ENCODE results near the gene ABHD12.
"Not testable (repeated sequence)": the region's sequence is repeated elsewhere in the genome, so short reads cannot be mapped to it uniquely, and the experiment has no call there.

Gene ABHD12

DNA sequence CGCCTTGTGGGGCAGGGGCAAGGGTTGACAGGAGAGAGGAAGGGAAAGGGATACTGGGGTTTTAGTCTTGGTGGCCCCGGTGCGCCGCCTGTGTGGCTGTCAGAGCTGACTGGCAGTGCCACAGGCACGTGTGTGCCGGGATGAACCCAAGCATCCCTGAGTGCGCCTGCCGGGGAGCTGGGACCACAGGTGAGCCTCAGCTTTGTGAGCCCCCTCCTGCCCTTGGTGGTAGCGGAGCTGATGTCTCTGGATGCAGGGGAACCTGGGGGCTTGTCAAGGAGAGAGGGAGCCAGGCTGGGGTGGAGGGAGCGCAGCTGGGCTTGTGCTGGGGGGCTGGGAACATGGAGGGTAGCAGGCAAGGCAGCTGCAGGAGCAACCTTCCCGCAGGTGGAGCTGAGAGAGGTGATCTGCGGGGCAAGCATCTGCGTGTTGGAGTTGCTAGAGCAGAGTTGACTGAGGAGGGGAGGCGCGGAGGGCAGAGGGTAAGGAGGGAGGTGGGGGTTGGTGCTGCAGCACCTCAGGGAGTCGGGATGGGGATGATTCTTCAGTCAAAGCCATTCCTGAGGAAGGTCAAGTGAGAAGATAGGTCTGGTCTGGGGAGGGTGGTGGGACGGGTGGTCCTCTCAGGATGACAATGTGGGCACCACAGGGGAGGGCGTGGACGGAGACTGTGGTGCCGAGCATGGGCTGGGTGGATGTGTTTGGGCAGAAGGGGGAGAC lies 114.7 kb downstream of the ABHD12 start:
- no peak for DNase-seq

DNA sequence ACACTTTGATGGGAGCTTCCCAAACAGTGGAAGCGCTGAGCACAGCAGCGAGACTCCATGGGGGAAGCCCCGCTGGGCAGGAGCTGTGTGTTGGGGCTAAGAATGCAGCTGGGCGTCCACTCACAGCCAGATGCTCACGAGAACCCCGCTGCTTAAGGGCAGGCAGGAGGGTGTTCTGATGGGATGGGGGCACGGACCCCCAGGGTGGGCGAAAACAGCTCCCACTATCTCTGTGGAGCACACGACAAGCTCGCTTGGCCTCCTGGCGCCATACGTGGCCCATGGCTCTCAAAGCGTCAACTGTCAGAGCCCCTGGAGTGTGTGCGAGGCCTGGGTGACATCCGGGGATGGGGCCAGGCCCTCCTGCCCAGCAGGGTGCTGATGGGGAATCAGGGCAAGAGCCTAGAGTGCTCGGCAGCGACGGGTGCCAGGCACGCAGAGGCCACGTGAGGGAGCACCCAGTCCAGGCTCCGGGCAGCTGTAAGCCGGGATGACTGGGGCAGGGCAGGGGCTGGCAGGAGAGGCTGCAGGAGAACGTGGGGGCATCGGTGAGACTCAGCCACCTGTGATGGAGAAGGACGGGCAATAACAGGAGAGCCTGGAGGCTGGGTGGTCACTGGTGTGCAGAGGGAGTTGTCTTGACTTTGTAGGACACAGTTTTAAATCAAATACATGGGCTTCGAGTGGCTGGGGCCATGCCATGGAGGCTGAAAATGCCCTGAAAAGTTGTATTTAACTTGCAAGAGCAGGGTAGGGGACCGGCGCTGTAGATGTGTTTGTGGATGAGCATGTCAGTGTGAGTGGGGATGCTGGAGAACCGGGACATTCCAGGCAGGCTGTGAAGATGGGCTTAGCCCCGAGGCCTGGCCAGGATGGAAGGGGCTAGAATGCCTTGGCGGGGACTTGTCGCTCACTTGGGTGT lies 115.5 kb downstream of the ABHD12 start:
- DNase-seq = no peak

DNA sequence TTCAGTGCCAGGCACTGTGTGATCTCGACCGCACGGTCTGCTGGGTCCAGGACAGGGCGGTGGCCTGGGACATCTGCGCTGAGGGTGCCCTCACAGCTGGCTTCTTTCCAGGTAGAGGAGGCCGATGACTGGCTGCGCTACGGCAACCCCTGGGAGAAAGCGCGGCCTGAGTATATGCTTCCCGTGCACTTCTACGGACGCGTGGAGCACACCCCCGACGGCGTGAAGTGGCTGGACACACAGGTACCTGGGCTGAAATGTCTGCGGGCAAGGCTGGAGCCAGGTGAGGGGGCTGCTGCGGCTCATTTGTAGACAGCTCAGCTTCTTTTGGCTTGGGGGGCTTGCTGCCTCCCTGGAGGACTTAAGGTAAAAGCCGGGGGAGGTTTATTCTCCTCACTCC lies 116.2 kb downstream of the ABHD12 start:
- no peak for DNase-seq

DNA sequence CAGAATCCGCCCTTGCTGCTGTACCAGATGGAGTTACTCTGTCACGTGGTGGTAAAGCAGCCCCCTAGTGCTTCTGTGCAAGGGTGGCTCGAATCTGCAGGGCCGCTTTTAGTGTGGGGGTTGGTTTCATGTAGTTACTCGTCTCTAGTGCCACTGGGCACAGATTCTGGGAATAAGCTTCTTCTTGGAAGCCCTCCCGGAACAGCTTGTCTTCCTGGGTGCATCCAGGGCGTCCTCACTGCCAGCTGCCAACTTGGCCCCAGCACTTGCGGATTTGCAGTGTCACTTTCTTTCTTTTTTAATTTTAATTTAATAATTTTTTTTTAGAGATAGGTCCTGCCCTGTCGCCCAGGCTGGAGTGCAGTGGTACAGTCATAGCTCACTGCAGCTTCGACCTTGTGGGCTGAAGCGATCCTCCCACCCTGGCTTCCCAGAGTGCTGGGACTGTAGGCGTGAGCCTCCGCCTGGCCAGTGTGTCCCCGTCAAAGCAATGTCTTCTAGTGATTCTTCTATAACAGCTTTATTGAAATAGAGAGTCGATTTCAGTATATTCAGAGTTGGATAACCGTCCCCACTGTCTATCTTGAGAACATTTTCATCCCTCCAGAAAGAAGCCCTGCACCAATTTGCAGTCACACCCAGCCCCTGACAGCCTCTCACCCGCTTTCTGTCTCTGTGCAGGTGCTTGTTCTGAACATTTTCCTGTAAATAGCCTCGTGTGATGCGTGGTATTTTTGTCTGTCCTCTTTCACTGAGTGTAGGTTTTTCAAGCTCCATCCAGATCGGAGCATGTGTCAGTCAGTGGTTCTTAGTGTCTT lies 116.9 kb downstream of the ABHD12 start:
- DNase-seq = no peak

DNA sequence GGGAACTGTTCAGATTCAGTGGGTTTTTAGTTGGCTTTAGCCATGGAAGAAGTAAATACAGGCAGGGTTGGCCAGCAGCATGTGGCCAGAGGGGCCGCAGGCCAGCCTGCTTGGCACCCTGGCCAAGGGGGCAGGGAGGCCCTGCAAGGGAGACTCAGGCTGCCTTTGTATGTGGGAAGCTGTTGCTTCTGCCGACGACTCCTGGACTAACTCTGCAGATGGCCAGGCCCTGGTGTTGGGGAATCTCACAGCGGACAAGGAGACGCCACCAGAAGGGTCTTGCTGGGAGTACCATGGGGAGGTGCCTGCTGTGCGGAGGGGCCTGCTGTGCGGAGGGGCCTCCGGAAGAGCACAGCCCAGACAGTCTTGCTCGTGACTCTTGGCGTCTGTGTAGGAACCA lies 117.6 kb downstream of the ABHD12 start:
- no peak for DNase-seq

DNA sequence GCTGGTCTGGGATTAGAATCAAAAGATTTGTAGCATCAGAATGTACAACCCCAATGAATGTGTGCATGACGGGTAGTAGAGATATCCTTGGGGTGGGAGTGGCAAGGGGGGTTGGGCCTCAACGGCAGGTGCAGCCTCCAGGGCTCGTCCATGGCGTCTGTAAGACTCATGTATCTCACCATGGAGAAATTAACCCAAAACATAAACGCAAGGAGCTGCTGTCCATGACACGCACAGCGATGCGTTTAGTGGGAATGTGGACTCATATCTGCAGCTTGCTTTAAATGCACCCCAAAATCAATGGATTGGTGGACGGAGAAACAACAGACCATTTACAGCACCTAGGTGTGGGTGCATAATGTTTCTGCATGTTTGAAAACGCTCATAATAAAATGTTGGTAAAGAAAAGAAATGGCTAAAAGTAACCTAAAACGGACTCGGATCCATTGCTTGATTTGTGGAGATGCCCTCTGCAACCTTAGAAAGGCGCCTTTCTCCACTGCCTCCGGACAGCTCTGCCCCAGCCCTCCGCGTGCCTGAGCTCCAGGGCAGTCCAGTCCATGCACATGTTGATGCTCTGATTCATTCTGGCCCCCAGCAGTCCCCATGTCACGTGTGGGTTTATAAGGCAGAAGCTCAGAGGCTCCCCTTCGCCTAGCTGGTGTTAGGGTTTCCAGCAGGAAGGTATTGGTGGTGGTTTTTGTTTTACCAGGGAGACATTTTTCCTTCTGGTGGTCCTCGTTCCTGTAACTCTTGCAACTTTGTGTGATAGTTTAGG lies 118.2 kb downstream of the ABHD12 start:
- DNase-seq = no peak

DNA sequence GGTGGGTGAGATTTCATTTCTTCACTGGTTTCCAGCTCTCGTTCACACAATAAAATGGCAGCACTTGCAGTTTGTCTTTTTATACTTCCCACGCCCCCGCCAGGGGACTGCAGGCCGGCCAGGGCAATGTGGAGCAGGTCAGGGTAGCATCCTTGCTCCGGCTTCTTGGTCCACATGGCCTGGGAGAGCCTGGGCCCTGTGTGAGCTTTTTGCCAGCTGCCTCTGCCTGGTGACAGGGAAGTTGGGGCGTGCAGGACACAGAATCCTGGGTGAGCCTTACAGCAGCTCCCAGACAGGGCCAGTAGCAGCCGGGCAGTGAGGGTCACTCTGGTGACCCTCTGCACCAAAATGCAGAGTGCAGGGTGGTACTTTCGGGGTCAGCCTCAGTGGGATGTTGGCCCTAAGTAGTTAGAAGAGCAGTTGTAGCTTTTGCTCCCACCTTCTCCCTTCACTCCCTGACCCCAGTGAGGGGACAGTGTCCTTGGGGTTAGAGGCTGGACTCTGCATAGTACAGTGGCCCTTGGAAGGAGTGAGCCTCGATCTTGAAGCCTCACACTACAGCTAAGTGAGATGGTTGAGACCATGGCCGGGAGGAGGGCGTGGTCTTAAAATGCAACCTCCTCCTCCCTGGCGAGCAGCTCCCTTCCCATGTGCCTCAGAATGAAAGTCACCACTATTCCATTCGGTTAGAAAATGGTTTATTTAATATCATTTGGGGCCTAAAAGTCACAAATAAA lies 119.0 kb downstream of the ABHD12 start:
- no peak for DNase-seq

DNA sequence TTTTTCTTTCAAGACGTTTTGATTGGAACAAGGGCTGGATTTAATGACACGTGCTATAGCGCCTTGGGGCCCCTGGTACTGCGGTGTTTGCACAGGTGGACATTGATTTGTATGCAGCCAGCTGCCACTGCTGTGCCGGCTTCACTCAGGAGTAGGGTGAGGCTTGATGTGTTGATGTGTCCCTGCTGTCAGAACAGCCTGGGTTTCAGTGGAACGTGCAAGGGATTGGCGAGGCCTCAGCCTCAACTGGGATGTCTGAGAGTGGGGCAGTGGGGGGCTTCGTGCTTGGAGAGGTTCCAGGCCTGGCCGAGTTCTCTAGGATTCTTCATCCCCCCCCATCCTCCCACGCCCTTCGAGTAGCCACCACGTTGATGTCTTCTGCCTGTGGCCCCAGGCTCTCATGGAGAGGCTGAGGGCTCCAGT lies 119.8 kb downstream of the ABHD12 start:
- no peak for DNase-seq

DNA sequence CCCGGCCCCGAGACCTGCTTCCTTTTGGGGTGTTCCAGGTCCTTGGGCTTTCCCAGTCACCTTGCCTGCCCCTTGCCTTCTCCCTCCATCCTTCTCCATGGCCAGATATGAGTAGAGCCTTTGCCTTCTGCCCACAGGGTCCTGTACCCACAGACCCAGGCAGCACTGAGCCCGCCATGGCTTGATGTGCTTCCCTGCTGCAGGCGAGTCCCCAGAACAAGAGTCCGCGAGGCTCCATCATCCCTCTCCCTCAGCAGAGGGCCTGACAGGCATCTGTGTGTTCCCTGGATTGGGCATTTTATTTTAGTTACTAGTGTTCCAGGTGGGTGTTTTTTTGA lies 120.8 kb downstream of the ABHD12 start:
- DNase-seq = no peak

DNA sequence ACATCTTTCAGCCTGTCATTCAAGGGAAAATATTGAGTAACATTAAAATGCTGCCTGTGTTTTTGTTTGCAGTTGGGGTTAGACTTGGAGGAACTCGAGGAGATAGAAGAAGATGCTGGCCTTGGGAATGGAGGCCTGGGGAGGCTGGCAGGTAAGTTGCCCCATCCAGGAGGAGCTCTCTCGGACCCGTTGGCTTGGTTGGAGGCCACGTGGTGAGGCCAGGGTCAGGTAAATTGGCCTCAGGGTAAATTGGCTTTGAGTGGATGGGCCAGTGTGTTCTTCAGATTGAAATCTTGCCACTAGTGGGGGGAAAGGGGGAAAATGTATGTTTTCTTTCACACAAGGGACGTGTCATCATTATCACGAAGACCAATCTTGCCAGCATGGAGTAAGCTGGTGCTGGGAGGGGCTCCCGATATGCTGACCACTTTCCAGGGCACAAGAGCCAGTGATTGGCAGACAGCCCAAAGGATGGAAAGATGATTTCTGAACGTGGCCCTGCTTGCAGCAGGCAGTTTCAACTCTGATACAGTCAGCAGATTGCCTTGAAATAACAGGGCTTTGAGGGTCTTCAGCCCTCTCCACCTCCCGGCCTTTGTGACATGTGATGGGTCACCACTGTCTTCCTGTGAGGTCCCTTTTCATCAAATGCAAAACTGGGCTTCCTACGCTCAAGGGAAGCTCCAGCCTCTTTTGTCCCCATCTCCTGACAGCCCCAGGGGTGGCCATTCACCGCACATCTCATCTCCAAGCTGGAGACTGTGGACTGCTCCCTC lies 121.4 kb downstream of the ABHD12 start:
- no peak for DNase-seq

DNA sequence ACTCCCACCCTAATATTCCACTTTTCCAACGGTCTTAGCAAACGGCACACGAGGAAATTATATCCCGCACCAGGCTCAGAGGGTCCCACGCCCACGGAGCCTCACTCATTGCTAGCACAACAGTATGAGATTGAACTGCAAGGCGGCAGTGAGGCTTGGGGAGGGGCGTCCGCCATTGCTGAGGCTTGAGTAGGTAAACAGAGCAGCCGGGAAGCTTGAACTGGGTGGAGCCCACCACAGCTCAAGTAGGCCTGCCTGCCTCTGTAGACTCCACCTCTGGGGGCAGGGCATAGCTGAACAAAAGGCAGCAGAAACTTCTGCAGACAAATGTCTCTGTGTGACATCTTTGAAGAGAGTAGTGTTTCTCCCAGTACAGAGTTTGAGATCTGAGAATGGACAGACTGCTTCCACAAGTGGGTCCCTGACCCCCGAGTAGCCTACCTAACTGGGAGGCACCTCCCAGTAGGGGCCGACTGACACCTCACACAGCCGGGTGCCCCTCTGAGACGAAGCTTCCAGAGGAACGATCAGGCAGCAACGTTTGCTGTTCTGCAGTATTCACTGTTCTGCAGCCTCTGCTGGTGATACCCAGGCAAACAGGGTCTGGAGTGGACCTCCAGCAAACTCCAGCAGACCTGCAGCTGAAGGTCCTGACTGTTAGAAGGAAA lies 129.7 kb downstream of the ABHD12 start:
- not testable (repeated sequence) for DNase-seq

DNA sequence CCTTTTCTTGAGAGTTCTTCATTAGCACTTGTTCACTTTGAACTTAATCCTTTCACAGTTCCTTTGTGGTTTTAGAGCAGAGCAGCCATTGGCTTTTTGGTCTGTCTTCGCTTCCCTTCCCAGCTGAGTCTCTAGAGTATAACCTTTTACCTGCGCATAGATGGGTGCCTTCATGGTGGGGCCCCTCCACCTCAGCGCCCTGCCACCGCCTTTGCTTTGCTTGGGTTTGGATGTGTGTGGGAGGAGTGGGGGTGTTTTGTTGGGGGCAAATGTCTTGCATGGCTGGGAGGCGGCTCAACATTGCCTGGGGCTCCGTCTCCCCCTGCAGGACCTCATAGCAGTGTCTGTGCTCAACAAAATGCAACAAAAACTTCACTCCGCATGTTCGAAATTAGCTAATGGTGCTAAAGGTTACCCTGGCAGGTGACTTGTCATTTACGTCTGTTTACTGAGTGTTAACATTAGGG lies 130.8 kb downstream of the ABHD12 start:
- DNase-seq = no peak

DNA sequence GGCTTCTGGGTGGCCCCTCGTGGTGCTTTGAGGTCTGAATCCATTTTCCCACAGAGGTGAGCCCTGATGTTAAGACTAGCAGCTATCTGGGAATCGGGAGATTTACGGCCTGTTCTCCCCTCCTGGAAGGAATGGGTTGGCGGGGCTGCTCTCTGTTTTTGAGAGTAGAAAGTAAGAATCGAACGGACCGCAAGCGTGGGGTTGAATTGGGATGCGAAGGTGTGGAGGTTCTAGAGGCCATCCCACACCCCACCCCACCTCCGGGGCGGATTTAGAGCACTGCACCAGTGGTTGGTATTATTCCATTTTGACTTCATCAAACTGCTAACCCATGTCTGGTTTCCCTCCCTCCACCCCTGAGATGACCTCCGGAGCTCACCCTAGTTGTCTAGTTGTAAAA lies 131.3 kb downstream of the ABHD12 start:
- DNase-seq = no peak

DNA sequence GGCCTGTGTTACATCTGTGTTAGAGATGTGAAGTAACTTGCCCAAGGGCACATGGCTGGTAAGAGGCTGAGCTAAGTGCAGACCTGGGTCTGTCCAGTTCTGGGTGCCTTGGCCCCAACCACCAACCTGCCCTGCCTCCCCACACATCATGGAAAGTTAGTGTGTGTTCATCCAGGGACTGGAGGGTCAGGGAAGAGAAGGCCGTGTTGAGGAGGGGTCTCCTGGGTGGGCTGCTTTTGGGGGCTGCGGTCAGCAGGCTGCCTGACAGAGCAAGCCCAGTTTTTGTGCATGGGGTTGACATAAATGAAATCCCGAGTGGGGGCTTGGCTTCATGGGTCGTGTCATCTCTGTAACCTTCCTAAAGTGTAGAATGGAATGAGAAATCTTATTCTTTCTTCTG lies 131.8 kb downstream of the ABHD12 start:
- no peak for DNase-seq

DNA sequence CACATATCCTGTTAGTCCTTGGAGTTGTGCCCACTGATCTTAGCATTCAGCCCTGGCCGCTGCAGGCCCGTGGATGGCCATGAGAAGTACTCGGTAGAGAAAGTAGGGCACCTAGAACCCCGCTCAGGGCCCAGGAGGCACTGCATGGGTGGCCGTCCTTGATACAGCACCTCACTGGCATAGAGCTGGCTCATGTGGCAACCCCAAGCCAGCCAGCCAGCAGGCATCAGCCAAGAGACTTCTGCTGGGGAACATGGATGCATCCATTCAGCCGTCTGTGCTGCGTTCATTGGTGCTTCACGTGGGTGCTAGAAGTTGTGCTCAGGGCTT lies 132.2 kb downstream of the ABHD12 start:
- DNase-seq = no peak

DNA sequence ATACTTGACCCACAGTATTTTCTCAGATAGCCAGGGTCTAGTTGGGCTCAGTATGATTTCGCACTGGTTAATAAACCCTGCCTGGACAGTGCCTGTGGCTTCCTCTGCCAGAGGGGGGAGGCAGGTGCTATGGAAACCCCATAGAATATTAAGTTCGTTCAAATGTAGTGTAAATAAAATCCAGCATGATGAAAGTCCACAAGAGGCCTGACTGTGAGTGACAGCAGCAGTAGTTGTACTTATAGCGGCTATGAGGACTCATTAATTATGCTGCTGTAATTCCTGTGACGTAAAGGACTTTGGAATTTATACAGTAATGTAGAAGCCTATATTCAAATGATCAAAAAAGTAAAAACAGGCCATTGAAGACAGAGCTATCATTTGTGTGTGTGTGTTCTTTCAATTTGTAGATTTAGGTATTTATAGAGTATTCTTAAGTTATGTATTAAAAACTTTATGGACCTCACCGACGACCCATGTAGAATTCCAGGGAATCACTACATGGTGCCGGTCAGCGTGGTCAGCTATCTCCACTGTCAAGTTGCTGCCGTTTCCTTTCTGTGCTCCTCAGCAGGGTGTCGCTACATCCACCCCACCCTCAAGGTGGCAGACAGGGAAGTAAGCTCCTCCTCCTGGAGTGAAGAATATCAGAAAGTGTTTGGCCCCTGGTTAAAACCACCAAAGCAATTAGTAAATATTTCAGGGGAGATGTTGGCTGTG lies 132.7 kb downstream of the ABHD12 start:
- no peak for DNase-seq

DNA sequence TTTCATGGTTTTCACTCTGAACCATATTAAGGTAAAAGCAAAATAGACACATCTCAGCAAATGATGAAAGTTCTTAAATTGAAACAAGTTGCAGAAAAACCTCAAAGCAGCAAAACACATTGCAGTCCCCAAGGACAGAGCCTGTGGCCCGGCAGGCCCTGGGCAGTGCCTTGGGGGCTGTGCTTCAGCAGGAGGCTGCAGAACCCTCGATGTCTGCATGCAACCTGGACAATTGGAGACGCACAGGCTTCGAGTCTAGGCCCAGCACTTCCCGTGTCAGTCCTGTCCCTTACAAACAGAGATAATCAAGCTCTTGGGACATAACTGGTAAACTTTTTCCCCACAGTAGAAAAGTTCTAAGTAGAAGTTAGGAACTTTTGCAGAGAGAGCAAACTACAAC lies 133.5 kb downstream of the ABHD12 start:
- DNase-seq = no peak

DNA sequence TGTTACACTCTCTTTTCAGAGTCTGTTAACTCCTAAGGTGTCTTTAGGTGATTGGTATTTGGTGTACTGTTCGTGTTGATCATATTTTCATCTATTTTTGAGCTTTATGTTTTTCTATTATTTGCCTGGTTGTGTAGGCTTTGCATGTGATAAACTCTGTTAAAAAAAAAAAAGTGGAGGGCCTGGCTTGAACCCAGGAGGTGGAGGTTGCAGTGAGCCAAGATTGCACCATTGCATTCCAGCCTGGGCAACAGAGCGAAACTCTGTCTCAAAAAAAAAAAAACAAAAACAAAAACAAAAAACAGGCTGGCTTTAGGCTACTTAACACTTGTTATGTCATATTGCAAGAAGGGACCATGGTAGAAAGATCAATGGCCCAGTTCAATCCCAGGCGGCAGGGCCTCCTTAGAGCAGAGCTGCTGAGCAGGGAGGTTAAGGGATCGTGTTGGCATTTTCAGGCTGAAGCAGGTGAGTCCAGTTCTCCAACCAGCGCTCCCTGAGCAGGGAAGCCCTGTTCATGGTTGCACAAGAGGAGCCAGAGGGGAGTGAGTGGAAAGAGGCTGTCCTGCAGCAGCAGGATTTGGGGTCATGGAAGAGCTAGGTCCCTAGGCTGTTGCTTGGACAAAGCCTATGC lies 134.3 kb downstream of the ABHD12 start:
- no peak for DNase-seq

DNA sequence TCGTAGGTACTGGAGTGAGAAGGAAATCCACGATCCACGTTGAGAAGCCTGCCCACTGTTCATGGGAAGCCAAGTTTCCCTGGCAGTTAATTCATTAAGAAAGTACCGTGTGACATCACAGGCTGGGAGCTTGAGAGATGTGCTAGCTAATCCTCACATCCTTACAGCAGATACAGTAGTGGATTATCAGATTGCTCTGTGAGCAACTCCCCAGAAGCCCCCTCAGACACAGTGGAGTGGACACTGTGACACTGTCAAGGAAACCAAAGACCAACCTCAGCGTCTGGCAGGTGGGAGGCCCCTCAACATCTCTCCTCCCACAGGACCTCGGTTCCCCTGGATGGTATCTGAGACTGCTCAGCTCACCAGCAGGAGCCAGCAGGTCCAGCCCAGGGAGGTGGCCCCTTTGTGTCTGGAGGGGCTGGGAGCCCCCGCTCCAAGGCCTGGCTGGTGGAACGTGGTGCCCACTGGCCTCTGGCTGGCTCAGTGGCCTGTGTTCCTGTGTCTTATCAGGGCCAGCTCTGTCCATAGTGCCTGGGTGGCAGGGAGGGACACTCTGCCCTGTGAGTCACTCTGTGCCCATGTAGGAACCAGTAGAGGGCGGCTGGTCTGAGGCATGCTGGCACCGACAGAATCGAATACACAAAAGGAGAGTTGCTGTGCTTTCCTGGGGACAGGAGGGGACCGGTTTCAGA lies 135.5 kb downstream of the ABHD12 start:
- DNase-seq = no peak

Measured in fibroblast of skin of right quadriceps (primary cell).